ENCODE measurements around the gene CPM. TPM values are rescaled to one million over a fixed set of nuclear protein-coding genes. Genes with fewer than 3 reads are reported as not detected.

Gene CPM
- total RNA-seq, 4 donors from 2014 or later = 59.0 to 120 (median 79.7) TPM

GRCh38 chr12:68894276-68894855 is 38.6 kb downstream of the CPM start:
- Histone ChIP-seq H3K4me1 (peaks cover 5% of the 10 kb centered on the region), H3K9me3 (no peaks in the 10 kb centered on the region), H3K4me3 (no peak overlapping the region), H3K36me3 (no peaks in the 10 kb centered on the region), H3K27ac (no peak overlapping the region), H3K27me3 (no peaks in the 10 kb centered on the region)
- DNase-seq (ENCODE audit: low spot score in 2 of 2) = no peak
- TF ChIP-seq POLR2A (IDR thresholded peaks at IDR 0.05) = no peak
- TF ChIP-seq EP300 (IDR thresholded peaks at IDR 0.05) = no peak
- no peak for TF ChIP-seq POLR2AphosphoS5 (IDR thresholded peaks at IDR 0.05)
- no peak for TF ChIP-seq CTCF (IDR thresholded peaks at IDR 0.05)
- WGBS = 94% methylated on average over 7 of the region's 7 CpGs

- 94% methylated on average over 3 of the region's 3 CpGs for WGBS
Measured at GRCh38 chr12:68893741-68894140, 39.2 kb downstream of the CPM start.

GRCh38 chr12:68893201-68893600 is 39.8 kb downstream of the CPM start:
- DNase-seq (ENCODE audit: low spot score in 2 of 2) = no peak
- TF ChIP-seq POLR2AphosphoS5 (IDR thresholded peaks at IDR 0.05) (no peak), CTCF (IDR thresholded peaks at IDR 0.05) (no peak), EP300 (IDR thresholded peaks at IDR 0.05) (no peak), POLR2A (IDR thresholded peaks at IDR 0.05) (no peak)
- Histone ChIP-seq H3K4me1 (no peaks in the 10 kb centered on the region), H3K4me3 (no peak overlapping the region), H3K27me3 (no peaks in the 10 kb centered on the region), H3K36me3 (no peaks in the 10 kb centered on the region), H3K27ac (no peak overlapping the region), H3K9me3 (no peaks in the 10 kb centered on the region)
- 71% methylated on average over 2 of the region's 2 CpGs for whole genome bisulfite sequencing

More at GRCh38 chr12:68893741-68894140, 39.2 kb downstream of the CPM start:
- H3K36me3 ChIP-seq = no peaks in the 10 kb centered on the region
- no peak for TF ChIP-seq CTCF (IDR thresholded peaks at IDR 0.05)
- TF ChIP-seq POLR2AphosphoS5 (IDR thresholded peaks at IDR 0.05) = no peak
- TF ChIP-seq EP300 (IDR thresholded peaks at IDR 0.05) = no peak
- no peak for TF ChIP-seq POLR2A (IDR thresholded peaks at IDR 0.05)
- H3K4me3 ChIP-seq = no peak overlapping the region
- no peaks in the 10 kb centered on the region for H3K9me3 ChIP-seq
- no peaks in the 10 kb centered on the region for H3K27me3 ChIP-seq
- no peak for DNase-seq (ENCODE audit: low spot score in 2 of 2)
- H3K4me1 ChIP-seq = peaks cover under 1% of the 10 kb centered on the region
- H3K27ac ChIP-seq = no peak overlapping the region

- no peak overlapping the region for H3K4me3 ChIP-seq
- no peak for DNase-seq (ENCODE audit: low spot score in 2 of 2)
- H3K27ac ChIP-seq = no peak overlapping the region
- no peaks in the 10 kb centered on the region for H3K36me3 ChIP-seq
- TF ChIP-seq POLR2AphosphoS5 (IDR thresholded peaks at IDR 0.05) = no peak
- no peak for TF ChIP-seq CTCF (IDR thresholded peaks at IDR 0.05)
- TF ChIP-seq EP300 (IDR thresholded peaks at IDR 0.05) = no peak
- no peak for TF ChIP-seq POLR2A (IDR thresholded peaks at IDR 0.05)
- H3K4me1 ChIP-seq = no peaks in the 10 kb centered on the region
- no peaks in the 10 kb centered on the region for H3K27me3 ChIP-seq
- 81% methylated on average over 6 of the region's 6 CpGs for WGBS
- H3K9me3 ChIP-seq = no peaks in the 10 kb centered on the region
Measured at GRCh38 chr12:68891141-68891540, 41.8 kb downstream of the CPM start.

- H3K27ac ChIP-seq = no peak overlapping the region
- no peaks in the 10 kb centered on the region for H3K36me3 ChIP-seq
- H3K27me3 ChIP-seq = no peaks in the 10 kb centered on the region
- no peaks in the 10 kb centered on the region for H3K9me3 ChIP-seq
- WGBS = 85% methylated on average over 4 of the region's 4 CpGs
- no peaks in the 10 kb centered on the region for H3K4me1 ChIP-seq
- no peak overlapping the region for H3K4me3 ChIP-seq
- no peak for DNase-seq (ENCODE audit: low spot score in 2 of 2)
- TF ChIP-seq POLR2A (IDR thresholded peaks at IDR 0.05) (no peak), POLR2AphosphoS5 (IDR thresholded peaks at IDR 0.05) (no peak), CTCF (IDR thresholded peaks at IDR 0.05) (no peak), EP300 (IDR thresholded peaks at IDR 0.05) (no peak)
Measured at GRCh38 chr12:68890701-68891113, 42.3 kb downstream of the CPM start.
